ENCODE measurements around the gene ARNT2. TPM values are rescaled to one million over a fixed set of nuclear protein-coding genes. Genes with fewer than 3 reads are reported as not detected.

The ARNT2 gene
- total RNA-seq, 1 experiment from 2014 or later, result 16.8 TPM

DNA sequence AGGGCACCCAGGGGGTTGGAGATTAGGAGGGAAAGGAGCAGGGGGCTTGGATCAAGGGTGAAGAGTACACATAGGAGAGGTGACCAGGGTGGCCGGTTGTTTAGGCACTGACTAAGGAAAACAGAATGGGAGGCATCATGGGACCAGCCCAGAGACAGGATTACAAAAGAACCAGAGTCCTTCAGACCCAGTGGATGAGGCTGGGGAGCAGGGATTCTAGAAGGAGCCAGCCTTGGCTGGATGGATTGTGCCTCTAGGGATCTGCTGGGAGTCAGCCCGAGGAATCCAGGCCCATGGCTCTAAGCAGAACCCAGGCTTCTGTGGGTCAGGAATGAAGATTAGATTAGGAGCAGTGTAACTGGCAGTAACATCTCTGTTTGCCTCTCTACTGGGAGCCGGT, 98.6 kb downstream of the ARNT2 start:
- no peaks in the 10 kb centered on the region for H3K9me3 ChIP-seq (ENCODE audit: control insufficient read depth, insufficient read depth, low read depth, low read length)

DNA sequence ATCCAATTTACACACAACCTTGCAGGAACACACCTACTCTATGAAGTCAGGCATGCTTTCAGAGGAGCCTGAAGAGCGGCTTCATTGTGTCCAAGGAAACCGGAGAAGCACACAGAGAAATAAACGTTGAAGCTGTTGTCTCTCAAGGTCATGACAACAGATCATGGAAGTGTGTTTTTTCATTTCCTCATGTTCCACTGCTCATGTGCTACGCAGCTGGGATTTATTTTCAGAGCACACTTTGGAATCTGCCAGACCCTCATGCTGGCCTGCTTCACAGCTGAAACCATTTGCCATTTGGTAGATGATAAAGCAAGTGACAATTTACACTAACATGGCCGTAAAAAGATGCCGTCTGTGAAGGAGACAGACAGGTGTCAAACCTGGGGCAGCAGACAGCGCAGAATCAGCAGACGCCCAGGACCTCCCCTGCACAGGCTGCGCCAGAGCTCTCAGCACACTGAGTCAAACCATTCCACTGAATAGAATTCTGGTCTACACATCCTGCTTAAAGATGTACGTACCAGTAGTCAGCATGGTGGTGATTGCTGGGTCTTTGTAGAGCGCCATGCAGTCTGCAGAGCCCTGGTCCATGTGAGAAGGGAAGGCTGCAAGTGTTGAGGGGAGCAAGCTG, 99.3 kb downstream of the ARNT2 start:
- ATAC-seq (no peak), DNase-seq (ENCODE audit: low read depth, low spot score) (no peak)
- CTCF ChIA-PET, result no interaction called here
- Histone ChIP-seq H3K36me3 (ENCODE audit: control insufficient read depth, insufficient read depth, low read length) (no peaks in the 10 kb centered on the region), H3K9me3 (ENCODE audit: control insufficient read depth, insufficient read depth, low read depth, low read length) (no peaks in the 10 kb centered on the region), H3K27me3 (ENCODE audit: control insufficient read depth, insufficient read depth, low read length) (no peaks in the 10 kb centered on the region), H3K4me1 (ENCODE audit: control insufficient read depth, insufficient read depth, low read length) (no peaks in the 10 kb centered on the region), H3K27ac (ENCODE audit: low read length) (no peak overlapping the region), H3K4me3 (ENCODE audit: low read depth in 2 of 2, low read length in 2 of 2) (no peak overlapping the region)
- POLR2A ChIA-PET, result no interaction called here
- in situ Hi-C loops (cut with HindIII; ENCODE audit: low pct_unique_long_range_greater_than_20kb, low sequenced_read_pairs) (no loop called here), intact Hi-C loops (cut with micrococcal nuclease; ENCODE audit: unreplicated experiment) (no loop called here)
- TF ChIP-seq, protein P1, sequence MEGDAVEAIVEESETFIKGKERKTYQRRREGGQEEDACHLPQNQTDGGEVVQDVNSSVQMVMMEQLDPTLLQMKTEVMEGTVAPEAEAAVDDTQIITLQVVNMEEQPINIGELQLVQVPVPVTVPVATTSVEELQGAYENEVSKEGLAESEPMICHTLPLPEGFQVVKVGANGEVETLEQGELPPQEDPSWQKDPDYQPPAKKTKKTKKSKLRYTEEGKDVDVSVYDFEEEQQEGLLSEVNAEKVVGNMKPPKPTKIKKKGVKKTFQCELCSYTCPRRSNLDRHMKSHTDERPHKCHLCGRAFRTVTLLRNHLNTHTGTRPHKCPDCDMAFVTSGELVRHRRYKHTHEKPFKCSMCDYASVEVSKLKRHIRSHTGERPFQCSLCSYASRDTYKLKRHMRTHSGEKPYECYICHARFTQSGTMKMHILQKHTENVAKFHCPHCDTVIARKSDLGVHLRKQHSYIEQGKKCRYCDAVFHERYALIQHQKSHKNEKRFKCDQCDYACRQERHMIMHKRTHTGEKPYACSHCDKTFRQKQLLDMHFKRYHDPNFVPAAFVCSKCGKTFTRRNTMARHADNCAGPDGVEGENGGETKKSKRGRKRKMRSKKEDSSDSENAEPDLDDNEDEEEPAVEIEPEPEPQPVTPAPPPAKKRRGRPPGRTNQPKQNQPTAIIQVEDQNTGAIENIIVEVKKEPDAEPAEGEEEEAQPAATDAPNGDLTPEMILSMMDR (IDR thresholded peaks at IDR 0.05), result no peak
- TF ChIP-seq TCF7L2 (IDR thresholded peaks at IDR 0.05; ENCODE audit: low read depth, low read length), result no peak
- no peak for TF ChIP-seq SIN3A (IDR thresholded peaks at IDR 0.05; ENCODE audit: borderline replicate concordance, insufficient read depth, low read depth, low read length)
- TF ChIP-seq, protein P2, sequence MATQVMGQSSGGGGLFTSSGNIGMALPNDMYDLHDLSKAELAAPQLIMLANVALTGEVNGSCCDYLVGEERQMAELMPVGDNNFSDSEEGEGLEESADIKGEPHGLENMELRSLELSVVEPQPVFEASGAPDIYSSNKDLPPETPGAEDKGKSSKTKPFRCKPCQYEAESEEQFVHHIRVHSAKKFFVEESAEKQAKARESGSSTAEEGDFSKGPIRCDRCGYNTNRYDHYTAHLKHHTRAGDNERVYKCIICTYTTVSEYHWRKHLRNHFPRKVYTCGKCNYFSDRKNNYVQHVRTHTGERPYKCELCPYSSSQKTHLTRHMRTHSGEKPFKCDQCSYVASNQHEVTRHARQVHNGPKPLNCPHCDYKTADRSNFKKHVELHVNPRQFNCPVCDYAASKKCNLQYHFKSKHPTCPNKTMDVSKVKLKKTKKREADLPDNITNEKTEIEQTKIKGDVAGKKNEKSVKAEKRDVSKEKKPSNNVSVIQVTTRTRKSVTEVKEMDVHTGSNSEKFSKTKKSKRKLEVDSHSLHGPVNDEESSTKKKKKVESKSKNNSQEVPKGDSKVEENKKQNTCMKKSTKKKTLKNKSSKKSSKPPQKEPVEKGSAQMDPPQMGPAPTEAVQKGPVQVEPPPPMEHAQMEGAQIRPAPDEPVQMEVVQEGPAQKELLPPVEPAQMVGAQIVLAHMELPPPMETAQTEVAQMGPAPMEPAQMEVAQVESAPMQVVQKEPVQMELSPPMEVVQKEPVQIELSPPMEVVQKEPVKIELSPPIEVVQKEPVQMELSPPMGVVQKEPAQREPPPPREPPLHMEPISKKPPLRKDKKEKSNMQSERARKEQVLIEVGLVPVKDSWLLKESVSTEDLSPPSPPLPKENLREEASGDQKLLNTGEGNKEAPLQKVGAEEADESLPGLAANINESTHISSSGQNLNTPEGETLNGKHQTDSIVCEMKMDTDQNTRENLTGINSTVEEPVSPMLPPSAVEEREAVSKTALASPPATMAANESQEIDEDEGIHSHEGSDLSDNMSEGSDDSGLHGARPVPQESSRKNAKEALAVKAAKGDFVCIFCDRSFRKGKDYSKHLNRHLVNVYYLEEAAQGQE (IDR thresholded peaks at IDR 0.05; ENCODE audit: insufficient read depth in 1 of 2, low read depth in 2 of 2, low read length in 1 of 2), result no peak
- TF ChIP-seq POLR2AphosphoS5 (IDR thresholded peaks at IDR 0.05; ENCODE audit: low read depth, low read length), result no peak
- BruUV-seq (replicated peaks), result no TSS peak

More for the DNA sequence above, 98.6 kb downstream of the ARNT2 start:
- intact Hi-C loops (cut with micrococcal nuclease; ENCODE audit: unreplicated experiment), result no loop called here
- no TSS peak for BruUV-seq (replicated peaks)
- H3K4me1 ChIP-seq (ENCODE audit: control insufficient read depth, insufficient read depth, low read length), result no peaks in the 10 kb centered on the region
- ATAC-seq (no peak), DNase-seq (ENCODE audit: low read depth, low spot score) (no peak)
- TF ChIP-seq, protein P2 (IDR thresholded peaks at IDR 0.05; ENCODE audit: insufficient read depth in 1 of 2, low read depth in 2 of 2, low read length in 1 of 2), result no peak
- TF ChIP-seq, protein P1 (IDR thresholded peaks at IDR 0.05), result no peak
- TF ChIP-seq POLR2AphosphoS5 (IDR thresholded peaks at IDR 0.05; ENCODE audit: low read depth, low read length) (no peak), SIN3A (IDR thresholded peaks at IDR 0.05; ENCODE audit: borderline replicate concordance, insufficient read depth, low read depth, low read length) (no peak), TCF7L2 (IDR thresholded peaks at IDR 0.05; ENCODE audit: low read depth, low read length) (no peak)
- H3K27ac ChIP-seq (ENCODE audit: low read length), result no peak overlapping the region
- no peak overlapping the region for H3K4me3 ChIP-seq (ENCODE audit: low read depth in 2 of 2, low read length in 2 of 2)
- CTCF ChIA-PET, result no interaction called here
- POLR2A ChIA-PET, result no interaction called here
- H3K36me3 ChIP-seq (ENCODE audit: control insufficient read depth, insufficient read depth, low read length), result no peaks in the 10 kb centered on the region
- no peaks in the 10 kb centered on the region for H3K27me3 ChIP-seq (ENCODE audit: control insufficient read depth, insufficient read depth, low read length)
- in situ Hi-C loops (cut with HindIII; ENCODE audit: low pct_unique_long_range_greater_than_20kb, low sequenced_read_pairs), result no loop called here
